ENCODE measurements around the gene FBXL5.
"Not testable (repeated sequence)": the region's sequence is repeated elsewhere in the genome, so short reads cannot be mapped to it uniquely, and the experiment has no call there.

GRCh38 chr4:15614891-15615290 lies 40.3 kb downstream of the FBXL5 start:
- not testable (repeated sequence) for TF ChIP-seq POLR2A, CTCF (IDR thresholded peaks at IDR 0.05)

Measured in breast epithelium (tissue), 3 donors.